A549 (cell line): ENCODE measurements around the gene COL16A1. TPM values are rescaled to one million over a fixed set of nuclear protein-coding genes. Genes with fewer than 3 reads are reported as not detected.

Source experiments
- ATAC-seq, 2 experiments: fragments of 200-7000 bp in 1 of 2; fragments of >200 bp in 1 of 2; cut with Nextera tagmentation in 1 of 2; cut with Tn5 transposase in 1 of 2; 3 replicates each; pipeline versions ENCODE4 v1.8.0 to v1.9.1; 2018 to 2020; ENCODE audit warnings: mild to moderate bottlenecking in 1 of 2, moderate library complexity in 1 of 2
- CTCF ChIA-PET: fragments of 300-600 bp; sonication (Branson Sonifier 250); formaldehyde crosslinking; extraction: SDS; loops from one replicate; lab custom pipeline; 2021; ENCODE audit warnings: antibody characterized with exemption, inconsistent platforms; lab: Yijun Ruan, JAX
- POLR2A ChIA-PET: fragments of 350-600 bp; formaldehyde crosslinking; extraction: SDS; loops from one replicate; lab custom pipeline; 2021; ENCODE audit warnings: antibody characterized with exemption, inconsistent platforms; lab: Yijun Ruan, JAX
- DNase-seq, 2 experiments: peaks; one replicate each; pipeline versions ENCODE4 v3.0.0 to v3.0.0-alpha.2; 2011 to 2016; ENCODE audit warnings: low read depth in 1 of 2, low spot score in 1 of 2
- FAIRE-seq: peaks from 2 replicates; lab custom pipeline; 2011; peaks lifted over from hg19 to GRCh38; lab: Jason Lieb, UNC
- H3K27ac ChIP-seq, 2 experiments: fragments of >200 bp; sonication (Bioruptor Twin); formaldehyde crosslinking; 3 replicates each; pipeline ENCODE4 v1.5.1; 2016 to 2017
- H3K4me1 ChIP-seq: fragments of >200 bp; sonication (Bioruptor Twin); formaldehyde crosslinking; 3 replicates; pipeline ENCODE4 v1.6.1; 2016
- H3K4me2 ChIP-seq: fragments of >200 bp; sonication (Bioruptor Twin); formaldehyde crosslinking; 3 replicates; pipeline ENCODE4 v1.6.1; 2016
- H3K4me3 ChIP-seq: fragments of >200 bp; sonication (Bioruptor Twin); formaldehyde crosslinking; 3 replicates; pipeline ENCODE4 v1.5.1; 2016
- H3K9me3 ChIP-seq: fragments of >200 bp; sonication (Bioruptor Twin); formaldehyde crosslinking; 3 replicates; pipeline ENCODE4 v1.6.1; 2016
- CBX2 ChIP-seq: fragments of 200-600 bp; sonication (generic); IDR thresholded peaks from 2 replicates; pipeline ENCODE4 v1.6.1; 2016; ENCODE audit warnings: low read depth, mild to moderate bottlenecking, borderline replicate concordance
- CHD4 ChIP-seq: fragments of 200-600 bp; sonication (generic); IDR thresholded peaks from 2 replicates; pipeline ENCODE4 v1.6.1; 2016; ENCODE audit warnings: antibody characterized with exemption, mild to moderate bottlenecking, borderline replicate concordance
- CTCF ChIP-seq: fragments of >200 bp; sonication (Bioruptor Twin); formaldehyde crosslinking; IDR thresholded peaks from 3 replicates; pipeline ENCODE4 v1.5.1; 2016
- HMGXB4 ChIP-seq: fragments of 250-450 bp; sonication (Bioruptor Pico); IDR thresholded peaks from 2 replicates; pipeline ENCODE4 v1.5.0; 2021; ENCODE audit warnings: mild to moderate bottlenecking, moderate library complexity, borderline replicate concordance
- HOXB13 ChIP-seq: fragments of 250-450 bp; sonication (Bioruptor Pico); IDR thresholded peaks from 2 replicates; pipeline ENCODE4 v1.5.0; 2020; ENCODE audit warnings: low read depth, mild to moderate bottlenecking, moderate library complexity
- HOXB5 ChIP-seq: fragments of 250-450 bp; sonication (Bioruptor Pico); IDR thresholded peaks from 2 replicates; pipeline ENCODE4 v1.5.0; 2020; ENCODE audit warnings: mild to moderate bottlenecking, moderate library complexity
- PHF8 ChIP-seq: fragments of 200-600 bp; sonication (generic); IDR thresholded peaks from 2 replicates; pipeline ENCODE4 v1.6.1; 2016; ENCODE audit warnings: low read depth, mild to moderate bottlenecking, antibody characterized with exemption, moderate library complexity, borderline replicate concordance
- POLR2A ChIP-seq: IDR thresholded peaks from 2 replicates; pipeline ENCODE4 v1.6.1; 2012; ENCODE audit warnings: mild to moderate bottlenecking, low read length
- RARB ChIP-seq: fragments of 250-450 bp; sonication (Bioruptor Pico); IDR thresholded peaks from 2 replicates; pipeline ENCODE4 v1.8.0; 2021; ENCODE audit warnings: mild to moderate bottlenecking, moderate library complexity
- REST ChIP-seq: fragments of 200-600 bp; sonication (generic); IDR thresholded peaks from 2 replicates; pipeline ENCODE4 v1.6.1; 2016; ENCODE audit warnings: antibody characterized with exemption, mild to moderate bottlenecking, moderate library complexity
- RFX5 ChIP-seq: fragments of 450-650 bp; IDR thresholded peaks from 2 replicates; pipeline ENCODE4 v1.7.1; 2014; ENCODE audit warnings: antibody characterized with exemption, mild to moderate bottlenecking, moderate library complexity
- RNF2 ChIP-seq: fragments of 200-600 bp; sonication (generic); IDR thresholded peaks from 2 replicates; pipeline ENCODE4 v1.6.1; 2016; ENCODE audit warnings: low read depth, mild to moderate bottlenecking, antibody characterized with exemption, moderate library complexity, borderline replicate concordance
- ZFP36 ChIP-seq: fragments of 450-650 bp; IDR thresholded peaks from 2 replicates; pipeline ENCODE4 v1.6.1; 2014; ENCODE audit warnings: borderline replicate concordance; ENCODE audit not compliant: partially characterized antibody
- WGBS: methylation state at CpG from one replicate; pipeline ENCODE4 v1.1.6; 2017; ENCODE audit errors: missing lambda C conversion rate; 5-methylcytosine and 5-hydroxymethylcytosine counted together
- polyA plus RNA-seq, 4 experiments: library from polyadenylated mRNA; depleted of rRNA in 3 of 4; stranded (reverse); fragments of >200 nt; fragmentation: RNase III in 1 of 4; extraction: RNeasy Plus Mini Kit Qiagen cat#74134 plus additional on column Dnase treatment in 1 of 4; gene quantifications; 2 replicates in 3 of 4; 3 replicates in 1 of 4; pipeline ENCODE4 v1.2.3, GENCODE V29; 2011 to 2017
- TF ChIP-seq, protein P1 (sequence below): IDR thresholded peaks from 2 replicates; pipeline ENCODE4 v1.6.1; 2012
- TF ChIP-seq, protein P2 (sequence below): fragments of >200 bp; sonication (Bioruptor Twin); formaldehyde crosslinking; IDR thresholded peaks from 2 replicates; pipeline ENCODE4 v1.6.1; 2016
- TF ChIP-seq, protein P3 (sequence below): fragments of 150-350 bp; IDR thresholded peaks from 2 replicates; pipeline ENCODE4 v1.6.1; 2014; ENCODE audit warnings: low read depth, mild to moderate bottlenecking, low read length

The COL16A1 gene
- polyA plus RNA-seq, 2 of the 4 experiments (the other 2 are of a cell fraction) = 1.4 to 8.1 TPM

DNA sequence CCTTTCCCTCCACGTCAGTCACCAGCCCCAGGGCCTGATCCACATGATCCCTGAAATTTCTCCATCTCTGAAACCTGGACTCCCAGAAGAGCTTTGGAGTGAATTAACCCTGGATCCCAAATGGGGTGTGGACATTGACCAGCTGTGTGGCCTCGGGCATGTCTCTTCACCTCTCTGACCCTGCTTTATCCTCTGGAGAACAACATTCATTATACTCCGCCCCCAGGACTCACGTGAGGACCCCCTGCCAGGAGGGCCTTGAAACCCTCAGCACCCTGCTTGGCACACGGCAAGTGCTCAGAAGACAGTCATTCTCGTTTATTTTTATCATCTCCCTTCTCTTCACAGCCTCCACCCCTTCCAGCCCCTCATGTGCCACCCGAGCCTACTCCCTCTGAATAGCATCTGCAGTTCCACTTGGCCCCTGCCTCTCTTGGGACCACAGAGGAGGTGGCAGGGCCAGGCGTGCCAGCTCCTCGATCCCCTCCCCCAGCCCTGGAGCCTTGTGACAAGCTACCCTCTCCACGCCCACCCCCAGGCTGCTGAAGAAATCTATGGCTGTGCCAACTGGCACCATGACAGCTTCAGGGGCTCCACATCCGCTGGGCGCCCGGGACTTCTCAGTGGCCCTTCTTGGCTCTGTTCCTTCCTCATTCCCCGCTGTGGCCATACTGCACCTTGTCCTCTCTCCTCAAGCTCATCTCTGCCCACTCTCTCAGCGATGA lies 42.3 kb upstream of the COL16A1 start:
- ATAC-seq = no peak; a peak in 1 of 6 replicates
- peak overlapping the region in 1 of 2 experiments; percentile 21; a peak in 1 of 6 replicates for H3K27ac ChIP-seq
- 62% methylated on average over 15 of the region's 15 CpGs for WGBS
- no peak for FAIRE-seq
- no peak overlapping the region for H3K4me3 ChIP-seq
- no peak overlapping the region for H3K4me2 ChIP-seq
- ChIA-PET POLR2A (interaction anchor here (0.9 to 1.6 kb wide), 7 partner anchors 16 to 101 kb away, joined by 3 to 8 read pairs (median 3); partner anchors contain the start of gene PEF1), CTCF (interaction anchor here (0.7 to 9.9 kb wide), 28 partner anchors 8 to 317 kb away, joined by 3 to 102 read pairs (median 5); partner anchors contain the start of gene ADGRB2)
- TF ChIP-seq RARB (CRISPR knock-in tag) = no peak
- no peak for TF ChIP-seq HOXB5 (CRISPR knock-in tag)
- no peak for TF ChIP-seq HMGXB4 (CRISPR knock-in tag)
- no peak for TF ChIP-seq CTCF
- TF ChIP-seq HOXB13 = no peak
- TF ChIP-seq RNF2 = no peak
- TF ChIP-seq RFX5 = no peak
- TF ChIP-seq ZFP36 = no peak
- TF ChIP-seq, protein P1, sequence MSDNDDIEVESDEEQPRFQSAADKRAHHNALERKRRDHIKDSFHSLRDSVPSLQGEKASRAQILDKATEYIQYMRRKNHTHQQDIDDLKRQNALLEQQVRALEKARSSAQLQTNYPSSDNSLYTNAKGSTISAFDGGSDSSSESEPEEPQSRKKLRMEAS = no peak
- TF ChIP-seq CBX2 = no peak
- TF ChIP-seq POLR2A = no peak
- TF ChIP-seq, protein P2, sequence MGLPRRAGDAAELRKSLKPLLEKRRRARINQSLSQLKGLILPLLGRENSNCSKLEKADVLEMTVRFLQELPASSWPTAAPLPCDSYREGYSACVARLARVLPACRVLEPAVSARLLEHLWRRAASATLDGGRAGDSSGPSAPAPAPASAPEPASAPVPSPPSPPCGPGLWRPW = no peak
- TF ChIP-seq, protein P3, sequence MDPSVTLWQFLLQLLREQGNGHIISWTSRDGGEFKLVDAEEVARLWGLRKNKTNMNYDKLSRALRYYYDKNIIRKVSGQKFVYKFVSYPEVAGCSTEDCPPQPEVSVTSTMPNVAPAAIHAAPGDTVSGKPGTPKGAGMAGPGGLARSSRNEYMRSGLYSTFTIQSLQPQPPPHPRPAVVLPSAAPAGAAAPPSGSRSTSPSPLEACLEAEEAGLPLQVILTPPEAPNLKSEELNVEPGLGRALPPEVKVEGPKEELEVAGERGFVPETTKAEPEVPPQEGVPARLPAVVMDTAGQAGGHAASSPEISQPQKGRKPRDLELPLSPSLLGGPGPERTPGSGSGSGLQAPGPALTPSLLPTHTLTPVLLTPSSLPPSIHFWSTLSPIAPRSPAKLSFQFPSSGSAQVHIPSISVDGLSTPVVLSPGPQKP = no peak
- no peak for TF ChIP-seq PHF8
- no peak for TF ChIP-seq CHD4
- TF ChIP-seq REST = no peak
- DNase-seq = no peak
- no peaks in the 10 kb centered on the region for H3K9me3 ChIP-seq
- peaks cover 5% of the 10 kb centered on the region; the same call in 1 of the 3 replicates for H3K4me1 ChIP-seq
